NB4 (cell line): ENCODE results near the gene RIPK3.

ENCODE experiments used
- POLR2A ChIP-seq: IDR thresholded peaks from 2 replicates; pipeline ENCODE4 v1.6.1; 2011; ENCODE audit warnings: mild to moderate bottlenecking; ENCODE audit not compliant: insufficient read length; ENCODE audit errors: extremely low read depth
- TF ChIP-seq, protein P1 (sequence below): IDR thresholded peaks from one replicate; pipeline ENCODE4 v1.5.1; 2012; ENCODE audit warnings: low read depth, low read length
- TF ChIP-seq, protein P2 (sequence below): IDR thresholded peaks from 2 replicates; pipeline ENCODE4 v1.6.1; 2011; ENCODE audit warnings: low read depth, low read length

DNA sequence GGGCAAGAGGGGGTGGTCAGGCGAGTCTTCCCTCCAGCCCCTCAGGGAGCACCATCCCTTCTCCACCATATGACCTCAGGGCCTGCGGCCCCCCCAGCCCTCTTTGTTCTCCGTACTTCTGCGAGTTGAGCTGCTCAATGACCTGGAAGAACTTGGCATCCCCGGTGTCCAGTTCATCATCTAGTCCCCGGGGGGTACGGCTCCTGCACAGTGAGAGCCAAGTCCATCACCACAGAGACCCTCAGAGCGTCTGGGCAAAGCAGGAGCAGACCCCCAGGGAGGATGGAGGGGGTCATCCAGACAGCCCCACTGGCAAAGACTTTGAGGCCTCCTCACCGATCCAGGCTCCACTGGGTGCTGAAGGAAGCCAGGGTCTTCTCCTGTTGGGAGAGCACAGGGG is 13.8 kb downstream of the RIPK3 start:
- TF ChIP-seq, protein P1, sequence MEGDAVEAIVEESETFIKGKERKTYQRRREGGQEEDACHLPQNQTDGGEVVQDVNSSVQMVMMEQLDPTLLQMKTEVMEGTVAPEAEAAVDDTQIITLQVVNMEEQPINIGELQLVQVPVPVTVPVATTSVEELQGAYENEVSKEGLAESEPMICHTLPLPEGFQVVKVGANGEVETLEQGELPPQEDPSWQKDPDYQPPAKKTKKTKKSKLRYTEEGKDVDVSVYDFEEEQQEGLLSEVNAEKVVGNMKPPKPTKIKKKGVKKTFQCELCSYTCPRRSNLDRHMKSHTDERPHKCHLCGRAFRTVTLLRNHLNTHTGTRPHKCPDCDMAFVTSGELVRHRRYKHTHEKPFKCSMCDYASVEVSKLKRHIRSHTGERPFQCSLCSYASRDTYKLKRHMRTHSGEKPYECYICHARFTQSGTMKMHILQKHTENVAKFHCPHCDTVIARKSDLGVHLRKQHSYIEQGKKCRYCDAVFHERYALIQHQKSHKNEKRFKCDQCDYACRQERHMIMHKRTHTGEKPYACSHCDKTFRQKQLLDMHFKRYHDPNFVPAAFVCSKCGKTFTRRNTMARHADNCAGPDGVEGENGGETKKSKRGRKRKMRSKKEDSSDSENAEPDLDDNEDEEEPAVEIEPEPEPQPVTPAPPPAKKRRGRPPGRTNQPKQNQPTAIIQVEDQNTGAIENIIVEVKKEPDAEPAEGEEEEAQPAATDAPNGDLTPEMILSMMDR, result no peak
- TF ChIP-seq POLR2A, result no peak
- TF ChIP-seq, protein P2, sequence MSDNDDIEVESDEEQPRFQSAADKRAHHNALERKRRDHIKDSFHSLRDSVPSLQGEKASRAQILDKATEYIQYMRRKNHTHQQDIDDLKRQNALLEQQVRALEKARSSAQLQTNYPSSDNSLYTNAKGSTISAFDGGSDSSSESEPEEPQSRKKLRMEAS, result no peak
